OCI-LY1 (cell line): Measurements from ENCODE around the gene YDJC.

Experiments used
- H2AFZ ChIP-seq: fragments of 200-600 bp; sonication (generic), shearing (Covaris generic); 2 replicates; pipeline ENCODE4 v1.6.0; 2014; ENCODE audit warnings: antibody characterized with exemption, mild to moderate bottlenecking, low read length
- H3F3A ChIP-seq: fragments of 200-600 bp; sonication (generic), shearing (Covaris generic); 2 replicates; pipeline ENCODE4 v1.6.0; 2014; ENCODE audit warnings: mild to moderate bottlenecking, antibody characterized with exemption, low read length, moderate library complexity; ENCODE audit not compliant: insufficient read depth
- H3K27ac ChIP-seq: fragments of 200-600 bp; sonication (generic); 2 replicates; pipeline ENCODE4 v1.5.1; 2014; ENCODE audit warnings: low read length, mixed run types, mild to moderate bottlenecking, low read depth; ENCODE audit not compliant: poor library complexity, severe bottlenecking
- H3K27me3 ChIP-seq: fragments of 200-600 bp; sonication (generic); 2 replicates; pipeline ENCODE4 v1.6.0; 2014; ENCODE audit warnings: antibody characterized with exemption, mild to moderate bottlenecking, low read length, moderate library complexity; ENCODE audit not compliant: insufficient read depth
- H3K36me3 ChIP-seq: fragments of 200-600 bp; sonication (generic); 2 replicates; pipeline ENCODE4 v1.6.1; 2014; ENCODE audit warnings: mild to moderate bottlenecking, antibody characterized with exemption, low read length, moderate library complexity, mixed read lengths; ENCODE audit not compliant: insufficient read depth
- H3K4me1 ChIP-seq: fragments of 200-600 bp; sonication (generic); 2 replicates; pipeline ENCODE4 v1.5.1; 2014; ENCODE audit warnings: mild to moderate bottlenecking, low read length, moderate library complexity; ENCODE audit not compliant: insufficient read depth, severe bottlenecking
- H3K4me2 ChIP-seq: fragments of 200-600 bp; sonication (generic), shearing (Covaris generic); 2 replicates; pipeline ENCODE4 v1.6.1; 2014; ENCODE audit warnings: low read length
- H3K4me3 ChIP-seq: fragments of 200-600 bp; sonication (generic); 2 replicates; pipeline ENCODE4 v1.5.1; 2014; ENCODE audit warnings: low read length, low read depth, mild to moderate bottlenecking, mixed read lengths; ENCODE audit not compliant: poor library complexity, severe bottlenecking
- H3K79me2 ChIP-seq: fragments of 200-600 bp; shearing (Covaris generic); 2 replicates; pipeline ENCODE4 v1.6.1; 2016; ENCODE audit warnings: mixed run types, low read length, mixed read lengths; ENCODE audit not compliant: insufficient read depth
- H3K9ac ChIP-seq: fragments of 200-600 bp; sonication (generic), shearing (Covaris generic); 2 replicates; pipeline ENCODE4 v1.6.1; 2014; ENCODE audit warnings: mild to moderate bottlenecking, low read length, mixed read lengths
- H3K9me2 ChIP-seq: fragments of 200-600 bp; sonication (generic), shearing (Covaris generic); 2 replicates; pipeline ENCODE4 v1.6.1; 2014; ENCODE audit warnings: low read depth, mild to moderate bottlenecking, low read length, mixed read lengths
- H3K9me3 ChIP-seq: fragments of 200-600 bp; shearing (Covaris generic); 2 replicates; pipeline ENCODE4 v1.6.1; 2014; ENCODE audit warnings: low read length, mixed read lengths
- H4K20me1 ChIP-seq: fragments of 200-600 bp; sonication (generic), shearing (Covaris generic); 2 replicates; pipeline ENCODE4 v1.6.0; 2016; ENCODE audit warnings: mild to moderate bottlenecking, low read length; ENCODE audit not compliant: insufficient read depth
- CTCF ChIP-seq: fragments of 200-600 bp; sonication (generic), shearing (Covaris generic); IDR thresholded peaks from 2 replicates; pipeline ENCODE4 v1.5.1; 2017; ENCODE audit warnings: mild to moderate bottlenecking, antibody characterized with exemption, low read length, moderate library complexity, mixed read lengths
- EZH2 ChIP-seq: fragments of 200-600 bp; sonication (generic), shearing (Covaris generic); IDR thresholded peaks from 2 replicates; pipeline ENCODE4 v1.8.0; 2017; ENCODE audit warnings: borderline replicate concordance, mixed run types, mild to moderate bottlenecking, antibody characterized with exemption, low read length, moderate library complexity, mixed read lengths

Gene YDJC

GRCh38 chr22:21591695-21592094 lies 38.1 kb downstream of the YDJC start:
- Histone ChIP-seq H3K4me1 (peaks cover 36% of the 10 kb centered on the region), H3K4me3 (no peak overlapping the region), H3K27ac (peak overlapping the region; percentile 52), H3K9me2 (no peaks in the 10 kb centered on the region), H4K20me1 (no peaks in the 10 kb centered on the region), H3K4me2 (peak overlapping the region; percentile 32; the same call in 1 of the 2 replicates), H3F3A (no peaks in the 10 kb centered on the region), H3K9me3 (no peaks in the 10 kb centered on the region), H3K27me3 (no peaks in the 10 kb centered on the region), H3K79me2 (peaks cover 77% of the 10 kb centered on the region), H3K9ac (no peak overlapping the region; the same call in 1 of the 2 replicates), H3K36me3 (peaks cover 46% of the 10 kb centered on the region), H2AFZ (no peak overlapping the region)
- TF ChIP-seq CTCF, result no peak
- no peak for TF ChIP-seq EZH2

- Histone ChIP-seq H2AFZ (no peak overlapping the region), H3K79me2 (peaks cover 77% of the 10 kb centered on the region), H3K9ac (no peak overlapping the region; the same call in 1 of the 2 replicates), H3K9me3 (no peaks in the 10 kb centered on the region), H3K4me3 (no peak overlapping the region), H4K20me1 (no peaks in the 10 kb centered on the region), H3F3A (no peaks in the 10 kb centered on the region), H3K27me3 (no peaks in the 10 kb centered on the region), H3K4me1 (peaks cover 39% of the 10 kb centered on the region), H3K27ac (peak overlapping the region; percentile 52), H3K4me2 (peak overlapping the region; percentile 32; the same call in 1 of the 2 replicates), H3K36me3 (peaks cover 39% of the 10 kb centered on the region), H3K9me2 (no peaks in the 10 kb centered on the region)
- TF ChIP-seq EZH2, result no peak
- no peak for TF ChIP-seq CTCF
Measured at GRCh38 chr22:21590809-21591641, 38.8 kb downstream of the YDJC start.

GRCh38 chr22:21589396-21589795 lies 40.4 kb downstream of the YDJC start:
- peaks cover 39% of the 10 kb centered on the region for H3K4me1 ChIP-seq
- no peak overlapping the region for H3K4me3 ChIP-seq
- H4K20me1 ChIP-seq, result no peaks in the 10 kb centered on the region
- no peak for TF ChIP-seq CTCF
- TF ChIP-seq EZH2, result no peak
- H3K79me2 ChIP-seq, result peaks cover 78% of the 10 kb centered on the region
- no peaks in the 10 kb centered on the region for H3K9me2 ChIP-seq
- no peaks in the 10 kb centered on the region for H3F3A ChIP-seq
- H3K27ac ChIP-seq, result no peak overlapping the region
- H3K27me3 ChIP-seq, result no peaks in the 10 kb centered on the region
- H2AFZ ChIP-seq, result no peak overlapping the region
- peaks cover 23% of the 10 kb centered on the region for H3K36me3 ChIP-seq
- no peaks in the 10 kb centered on the region for H3K9me3 ChIP-seq
- no peak overlapping the region for H3K4me2 ChIP-seq
- H3K9ac ChIP-seq, result no peak overlapping the region
